Endothelial cell of umbilical vein (primary cell): ENCODE results near the gene ATXN7L1. TPM values are rescaled to one million over a fixed set of nuclear protein-coding genes. Genes with fewer than 3 reads are reported as not detected.

Experiments used
- BruUV-seq: library from RNA; stranded (reverse); fragments of 400-500 nt; replicated peaks from 2 replicates; lab custom pipeline; 2021; lab: Mats Ljungman, UMichigan
- CTCF ChIA-PET: fragments of 300-600, 350-600 bp; sonication (Branson Sonifier 250); formaldehyde crosslinking; loops from one replicate; lab custom pipeline; 2021; ENCODE audit warnings: antibody characterized with exemption, inconsistent platforms; lab: Charles Lee
- POLR2A ChIA-PET: fragments of 300-600, 350-600 bp; sonication (Branson Sonifier 250); formaldehyde crosslinking; loops from one replicate; lab custom pipeline; 2021; ENCODE audit warnings: antibody characterized with exemption, inconsistent platforms; lab: Charles Lee
- DNase-seq: peaks from one replicate; pipeline ENCODE4 v3.0.0-alpha.2; 2011; ENCODE audit warnings: low read depth, low spot score
- FAIRE-seq: peaks from 2 replicates; lab custom pipeline; 2011; peaks lifted over from hg19 to GRCh38; lab: Jason Lieb, UNC
- H2AFZ ChIP-seq: 2 replicates; pipeline ENCODE4 v1.6.0; 2012; ENCODE audit warnings: low read depth, low read length, control low read depth, inconsistent platforms
- H3K27ac ChIP-seq: 2 replicates; pipeline ENCODE4 v1.5.1; 2011; ENCODE audit warnings: low read depth, mild to moderate bottlenecking, control low read depth, low read length, moderate library complexity; ENCODE audit not compliant: insufficient read depth
- H3K27me3 ChIP-seq, 2 experiments: 2 replicates each; pipeline versions ENCODE4 v1.6.0 to v1.6.1; 2011; ENCODE audit warnings: low read length in 2 of 2, mixed read lengths in 1 of 2; ENCODE audit not compliant: control insufficient read depth in 2 of 2, insufficient read depth in 2 of 2
- H3K36me3 ChIP-seq, 2 experiments: 2 replicates in 1 of 2; 3 replicates in 1 of 2; pipeline ENCODE4 v1.5.1; 2011; ENCODE audit warnings: low read length in 2 of 2, mild to moderate bottlenecking in 1 of 2, moderate library complexity in 1 of 2; ENCODE audit not compliant: control insufficient read depth in 2 of 2, insufficient read depth in 2 of 2; ENCODE audit errors: extremely low read depth in 1 of 2
- H3K4me1 ChIP-seq: 3 replicates; pipeline ENCODE4 v1.5.1; 2011; ENCODE audit warnings: mild to moderate bottlenecking, low read length; ENCODE audit not compliant: control insufficient read depth, insufficient read depth; ENCODE audit errors: extremely low read depth
- H3K4me2 ChIP-seq: 2 replicates; pipeline ENCODE4 v1.6.1; 2011; ENCODE audit warnings: low read length, control low read depth, mixed read lengths; ENCODE audit not compliant: insufficient read depth
- H3K4me3 ChIP-seq, 3 experiments: fragments of 200-600 bp in 1 of 3; sonication (generic), shearing (Covaris generic) in 1 of 3; replicated peaks in 1 of 3; 2 replicates each; pipeline ENCODE4 v1.5.1; 2011 to 2016; ENCODE audit warnings: control low read depth in 3 of 3, low read length in 3 of 3, mild to moderate bottlenecking in 2 of 3, inconsistent platforms in 1 of 3, low read depth in 1 of 3, moderate library complexity in 1 of 3; ENCODE audit not compliant: insufficient read depth in 1 of 3
- H3K79me2 ChIP-seq: 2 replicates; pipeline ENCODE4 v1.6.0; 2012; ENCODE audit warnings: low read length, inconsistent platforms; ENCODE audit not compliant: control insufficient read depth, insufficient read depth
- H3K9ac ChIP-seq: replicated peaks from 2 replicates; pipeline ENCODE3; 2011; ENCODE audit warnings: low read length, control low read depth; ENCODE audit not compliant: insufficient read depth; ENCODE audit errors: extremely low read depth
- H3K9me1 ChIP-seq: replicated peaks from 3 replicates; pipeline ENCODE4 v1.6.0; 2011; ENCODE audit warnings: mild to moderate bottlenecking, low read length; ENCODE audit not compliant: control insufficient read depth, insufficient read depth; ENCODE audit errors: extremely low read depth
- H3K9me3 ChIP-seq: replicated peaks from 2 replicates; pipeline ENCODE4 v1.5.1; 2012; ENCODE audit warnings: low read length, inconsistent platforms; ENCODE audit not compliant: control insufficient read depth, insufficient read depth
- H4K20me1 ChIP-seq: replicated peaks from 2 replicates; pipeline ENCODE3; 2011; ENCODE audit warnings: mild to moderate bottlenecking, low read length; ENCODE audit not compliant: control insufficient read depth, insufficient read depth; ENCODE audit errors: extremely low read depth
- EZH2 ChIP-seq: IDR thresholded peaks from 2 replicates; pipeline ENCODE4 v1.6.1; 2012; ENCODE audit warnings: borderline replicate concordance, low read depth, mild to moderate bottlenecking, moderate library complexity, low read length, inconsistent platforms; ENCODE audit not compliant: severe bottlenecking
- FOS ChIP-seq: IDR thresholded peaks from 2 replicates; pipeline ENCODE4 v1.6.1; 2011; ENCODE audit warnings: mild to moderate bottlenecking, low read length, moderate library complexity, borderline replicate concordance; ENCODE audit not compliant: insufficient read depth
- GATA2 ChIP-seq: IDR thresholded peaks from 2 replicates; pipeline ENCODE4 v1.7.0; 2011; ENCODE audit warnings: low read depth, mild to moderate bottlenecking, moderate library complexity, mixed read lengths, low read length; ENCODE audit not compliant: insufficient read length, insufficient read depth
- JUN ChIP-seq: IDR thresholded peaks from 2 replicates; pipeline ENCODE4 v1.6.1; 2011; ENCODE audit warnings: borderline replicate concordance, low read depth; ENCODE audit not compliant: insufficient read length, insufficient read depth
- MYC ChIP-seq: IDR thresholded peaks from one replicate; pipeline ENCODE4 v1.6.1; 2011; ENCODE audit warnings: mild to moderate bottlenecking, low read depth, low read length
- POLR2A ChIP-seq: IDR thresholded peaks from 2 replicates; pipeline ENCODE4 v1.6.1; 2012; ENCODE audit warnings: low read depth, mild to moderate bottlenecking, control low read depth, low read length
- POLR2AphosphoS5 ChIP-seq: IDR thresholded peaks from 2 replicates; pipeline ENCODE4 v1.6.1; 2012; ENCODE audit warnings: low read depth, mild to moderate bottlenecking, control low read depth, low read length, moderate library complexity; ENCODE audit not compliant: insufficient read depth
- dilution Hi-C: fragments of 300-500 bp; cut with MboI; formaldehyde crosslinking; loops from one replicate; pipeline ENCODE4 v1.15.0; 2019; ENCODE audit warnings: low sequenced_read_pairs; ENCODE audit not compliant: extremely low pct_ligation_motif_present
- intact Hi-C: fragments of 100-400 bp; cut with micrococcal nuclease; formaldehyde crosslinking; loops from one replicate; pipeline ENCODE4 v1.10.0; 2022
- polyA plus RNA-seq, 4 experiments: library from polyadenylated mRNA; depleted of rRNA in 3 of 4; stranded (reverse) in 3 of 4; unstranded in 1 of 4; fragments of >200 nt; gene quantifications; 2 replicates each; pipeline versions ENCODE4 v1.2.1 to v1.2.3, GENCODE V29; 2011 to 2012; ENCODE audit warnings: missing spikeins in 1 of 4
- total RNA-seq: library from RNA; stranded (reverse); gene quantifications from 2 replicates; pipeline ENCODE4 v1.2.3, GENCODE V29; 2021
- TF ChIP-seq, protein P1 (sequence below): IDR thresholded peaks from 2 replicates; pipeline ENCODE4 v1.6.1; 2011; ENCODE audit not compliant: insufficient read depth, insufficient read length
- TF ChIP-seq, protein P2 (sequence below), 2 donors: IDR thresholded peaks; 1 replicate in 1 of 2; 2 replicates in 1 of 2; pipeline ENCODE4 v1.5.1; 2011; ENCODE audit warnings: low read length in 2 of 2, mild to moderate bottlenecking in 2 of 2, moderate library complexity in 2 of 2, control low read depth in 1 of 2, inconsistent platforms in 1 of 2, low read depth in 1 of 2; ENCODE audit not compliant: insufficient read depth in 1 of 2; ENCODE audit errors: extremely low read depth in 1 of 2

ATXN7L1 gene
- total and polyA plus RNA-seq, 2 donors (not counting 3 experiments of a cell fraction or from before 2014, with no cell fraction given) = 4.6 to 15.6 TPM

GRCh38 chr7:105703207-105703930 lies 173.0 kb downstream of the ATXN7L1 start:
- Histone ChIP-seq H3K27me3 (no peaks in the 10 kb centered on the region), H3K36me3 (no peaks in the 10 kb centered on the region), H2AFZ (no peak overlapping the region), H3K4me2 (no peak overlapping the region), H3K27ac (no peak overlapping the region), H3K4me3 (no peak overlapping the region), H3K9me3 (no peaks in the 10 kb centered on the region), H3K79me2 (no peaks in the 10 kb centered on the region), H3K4me1 (peaks cover 9% of the 10 kb centered on the region), H4K20me1 (no peaks in the 10 kb centered on the region), H3K9ac (no peak overlapping the region), H3K9me1 (no peaks in the 10 kb centered on the region)
- DNase-seq (no peak), FAIRE-seq (no peak)
- POLR2A ChIA-PET = no interaction called here
- no TSS peak for BruUV-seq
- intact Hi-C loops = no loop called here
- dilution Hi-C loops = no loop called here
- no peak for TF ChIP-seq MYC
- TF ChIP-seq EZH2 = no peak
- TF ChIP-seq, protein P1, sequence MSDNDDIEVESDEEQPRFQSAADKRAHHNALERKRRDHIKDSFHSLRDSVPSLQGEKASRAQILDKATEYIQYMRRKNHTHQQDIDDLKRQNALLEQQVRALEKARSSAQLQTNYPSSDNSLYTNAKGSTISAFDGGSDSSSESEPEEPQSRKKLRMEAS = no peak
- no peak for TF ChIP-seq FOS
- TF ChIP-seq POLR2A = no peak
- TF ChIP-seq POLR2AphosphoS5 = no peak
- TF ChIP-seq, protein P2, sequence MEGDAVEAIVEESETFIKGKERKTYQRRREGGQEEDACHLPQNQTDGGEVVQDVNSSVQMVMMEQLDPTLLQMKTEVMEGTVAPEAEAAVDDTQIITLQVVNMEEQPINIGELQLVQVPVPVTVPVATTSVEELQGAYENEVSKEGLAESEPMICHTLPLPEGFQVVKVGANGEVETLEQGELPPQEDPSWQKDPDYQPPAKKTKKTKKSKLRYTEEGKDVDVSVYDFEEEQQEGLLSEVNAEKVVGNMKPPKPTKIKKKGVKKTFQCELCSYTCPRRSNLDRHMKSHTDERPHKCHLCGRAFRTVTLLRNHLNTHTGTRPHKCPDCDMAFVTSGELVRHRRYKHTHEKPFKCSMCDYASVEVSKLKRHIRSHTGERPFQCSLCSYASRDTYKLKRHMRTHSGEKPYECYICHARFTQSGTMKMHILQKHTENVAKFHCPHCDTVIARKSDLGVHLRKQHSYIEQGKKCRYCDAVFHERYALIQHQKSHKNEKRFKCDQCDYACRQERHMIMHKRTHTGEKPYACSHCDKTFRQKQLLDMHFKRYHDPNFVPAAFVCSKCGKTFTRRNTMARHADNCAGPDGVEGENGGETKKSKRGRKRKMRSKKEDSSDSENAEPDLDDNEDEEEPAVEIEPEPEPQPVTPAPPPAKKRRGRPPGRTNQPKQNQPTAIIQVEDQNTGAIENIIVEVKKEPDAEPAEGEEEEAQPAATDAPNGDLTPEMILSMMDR (IDR thresholded peaks at IDR 0.05; ENCODE audit: extremely low read depth in 1 of 2, insufficient read depth in 1 of 2, low read depth in 1 of 2, low read length in 2 of 2) = no peak
- no peak for TF ChIP-seq GATA2
- TF ChIP-seq JUN = no peak
- CTCF ChIA-PET = interaction anchor here (0.6 kb wide), 1 partner anchor 51 kb away, joined by 4 read pairs; no protein-coding TSS in a partner anchor
